Caco-2 (cell line): Measurements from ENCODE around the gene EMP1. TPM values are rescaled to one million over a fixed set of nuclear protein-coding genes. Genes with fewer than 3 reads are reported as not detected.

Source experiments
- BruUV-seq: library from RNA; stranded (reverse); fragments of 400-500 nt; replicated peaks from 2 replicates; lab custom pipeline; 2021; lab: Mats Ljungman, UMichigan
- CTCF ChIA-PET: fragments of 300-600 bp; sonication (Branson Sonifier 250); formaldehyde crosslinking; loops from one replicate; lab custom pipeline; 2022; ENCODE audit warnings: antibody characterized with exemption; lab: Charles Lee
- POLR2A ChIA-PET: fragments of 300-600 bp; sonication (Branson Sonifier 250); formaldehyde crosslinking; loops from one replicate; lab custom pipeline; 2022; ENCODE audit warnings: antibody characterized with exemption; lab: Charles Lee
- DNase-seq, 2 experiments: peaks; one replicate each; pipeline versions ENCODE4 v3.0.0 to v3.0.0-alpha.2; 2020 to 2022
- H3K27me3 ChIP-seq: replicated peaks from 2 replicates; pipeline ENCODE4 v1.6.0; 2011; ENCODE audit warnings: low read length; ENCODE audit not compliant: control insufficient read depth, insufficient read depth
- H3K36me3 ChIP-seq: 2 replicates; pipeline ENCODE4 v1.5.1; 2011; ENCODE audit warnings: low read length; ENCODE audit not compliant: control insufficient read depth, insufficient read depth
- H3K4me1 ChIP-seq: fragments of 250-450 bp; sonication (Bioruptor Pico); 2 replicates; pipeline ENCODE4 v1.5.1; 2020; ENCODE audit warnings: mild to moderate bottlenecking
- H3K4me3 ChIP-seq: 2 replicates; pipeline ENCODE4 v1.5.1; 2011; ENCODE audit warnings: low read depth, mild to moderate bottlenecking, control low read depth, low read length
- H3K9me3 ChIP-seq: fragments of 250-450 bp; sonication (Bioruptor Pico); 2 replicates; pipeline ENCODE4 v1.5.1; 2020; ENCODE audit warnings: mild to moderate bottlenecking, moderate library complexity
- H3K27ac Mint-ChIP-seq: one replicate; pipeline ENCODE4 v1.8.0; 2022; ENCODE audit warnings: mixed read lengths; ENCODE audit not compliant: unreplicated experiment
- H3K27me3 Mint-ChIP-seq: one replicate; pipeline ENCODE4 v1.8.0; 2022; ENCODE audit warnings: mixed read lengths; ENCODE audit not compliant: insufficient read depth, unreplicated experiment
- H3K36me3 Mint-ChIP-seq: one replicate; pipeline ENCODE4 v1.8.0; 2022; ENCODE audit warnings: mild to moderate bottlenecking, mixed read lengths; ENCODE audit not compliant: insufficient read depth, unreplicated experiment
- H3K4me1 Mint-ChIP-seq: one replicate; pipeline ENCODE4 v1.8.0; 2022; ENCODE audit warnings: low read depth, mixed read lengths; ENCODE audit not compliant: unreplicated experiment
- H3K4me3 Mint-ChIP-seq: one replicate; pipeline ENCODE4 v1.8.0; 2022; ENCODE audit warnings: mild to moderate bottlenecking, moderate library complexity, mixed read lengths; ENCODE audit not compliant: unreplicated experiment
- H3K9me3 Mint-ChIP-seq: one replicate; pipeline ENCODE4 v1.8.0; 2022; ENCODE audit warnings: mixed read lengths; ENCODE audit not compliant: unreplicated experiment
- CTCF ChIP-seq, 2 experiments: fragments of 200-600 bp in 1 of 2; IDR thresholded peaks; 1 replicate in 1 of 2; 2 replicates in 1 of 2; pipeline versions ENCODE4 v1.5.1 to v1.8.0; 2011 to 2022; ENCODE audit warnings: antibody characterized with exemption in 1 of 2, control low read depth in 1 of 2, inconsistent platforms in 1 of 2, low read depth in 1 of 2, low read length in 1 of 2, mild to moderate bottlenecking in 1 of 2, moderate library complexity in 1 of 2; ENCODE audit not compliant: insufficient read depth in 1 of 2, severe bottlenecking in 1 of 2, unreplicated experiment in 1 of 2
- intact Hi-C: fragments of 100-400 bp; cut with micrococcal nuclease; formaldehyde crosslinking; loops from one replicate; pipeline ENCODE4 v1.10.0; 2022; ENCODE audit not compliant: unreplicated experiment
- total RNA-seq: library from RNA; stranded (reverse); gene quantifications from 2 replicates; pipeline ENCODE4 v1.2.3, GENCODE V29; 2022

EMP1 gene
- total RNA-seq, 1 experiment from 2014 or later, result 6.6 TPM

GRCh38 chr12:13183620-13184019 lies 12.9 kb upstream of the EMP1 start:
- BruUV-seq, result no TSS peak
- Histone ChIP-seq H3K36me3 (no peaks in the 10 kb centered on the region), H3K4me3 (no peak overlapping the region), H3K27me3 (no peaks in the 10 kb centered on the region), H3K4me1 (peaks cover 11% of the 10 kb centered on the region), H3K9me3 (no peaks in the 10 kb centered on the region)
- DNase-seq, result no peak
- H3K27me3 Mint-ChIP-seq, result no peaks in the 10 kb centered on the region
- H3K27ac Mint-ChIP-seq, result no peak overlapping the region
- H3K4me1 Mint-ChIP-seq, result peaks cover 25% of the 10 kb centered on the region
- ChIA-PET POLR2A (no interaction called here), CTCF (no interaction called here)
- H3K9me3 Mint-ChIP-seq, result no peaks in the 10 kb centered on the region
- intact Hi-C loops, result no loop called here
- TF ChIP-seq CTCF (IDR thresholded peaks at IDR 0.05; ENCODE audit: insufficient read depth in 1 of 2, low read depth in 1 of 2, low read length in 1 of 2, severe bottlenecking in 1 of 2, unreplicated experiment in 1 of 2), result no peak
- no peaks in the 10 kb centered on the region for H3K36me3 Mint-ChIP-seq
- no peak overlapping the region for H3K4me3 Mint-ChIP-seq

GRCh38 chr12:13186302-13186701 lies 10.2 kb upstream of the EMP1 start:
- TF ChIP-seq CTCF (IDR thresholded peaks at IDR 0.05; ENCODE audit: insufficient read depth in 1 of 2, low read depth in 1 of 2, low read length in 1 of 2, severe bottlenecking in 1 of 2, unreplicated experiment in 1 of 2), result no peak
- no peaks in the 10 kb centered on the region for H3K9me3 Mint-ChIP-seq
- H3K27me3 ChIP-seq, result no peaks in the 10 kb centered on the region
- BruUV-seq, result no TSS peak
- intact Hi-C loops, result no loop called here
- no peaks in the 10 kb centered on the region for H3K36me3 Mint-ChIP-seq
- H3K36me3 ChIP-seq, result no peaks in the 10 kb centered on the region
- no peak for DNase-seq
- no peaks in the 10 kb centered on the region for H3K27me3 Mint-ChIP-seq
- no peak overlapping the region for H3K4me3 ChIP-seq
- POLR2A ChIA-PET, result no interaction called here
- H3K4me1 Mint-ChIP-seq, result peaks cover 25% of the 10 kb centered on the region
- no peak overlapping the region for H3K4me3 Mint-ChIP-seq
- no peaks in the 10 kb centered on the region for H3K9me3 ChIP-seq
- CTCF ChIA-PET, result no interaction called here
- peak overlapping the region; percentile 32 for H3K27ac Mint-ChIP-seq
- H3K4me1 ChIP-seq, result peaks cover 11% of the 10 kb centered on the region

GRCh38 chr12:13187399-13187798 lies 9.1 kb upstream of the EMP1 start:
- intact Hi-C loops, result no loop called here
- BruUV-seq, result no TSS peak
- Histone ChIP-seq H3K4me3 (no peak overlapping the region), H3K36me3 (no peaks in the 10 kb centered on the region), H3K4me1 (peaks cover 11% of the 10 kb centered on the region), H3K27me3 (no peaks in the 10 kb centered on the region), H3K9me3 (no peaks in the 10 kb centered on the region)
- H3K27me3 Mint-ChIP-seq, result no peaks in the 10 kb centered on the region
- peak overlapping the region; percentile 32 for H3K27ac Mint-ChIP-seq
- ChIA-PET CTCF (interaction anchor here (0.6 to 0.8 kb wide), 2 partner anchors 8 to 31 kb away, joined by 3 read pairs; no protein-coding TSS in a partner anchor), POLR2A (no interaction called here)
- H3K9me3 Mint-ChIP-seq, result no peaks in the 10 kb centered on the region
- TF ChIP-seq CTCF (IDR thresholded peaks at IDR 0.05; ENCODE audit: insufficient read depth in 1 of 2, low read depth in 1 of 2, low read length in 1 of 2, severe bottlenecking in 1 of 2, unreplicated experiment in 1 of 2), result no peak
- peaks cover 19% of the 10 kb centered on the region for H3K4me1 Mint-ChIP-seq
- peak in 1 of 2 experiments; percentile 39 for DNase-seq
- no peaks in the 10 kb centered on the region for H3K36me3 Mint-ChIP-seq
- no peak overlapping the region for H3K4me3 Mint-ChIP-seq
